Hematopoietic multipotent progenitor cell treated with erythropoietin and hydrocortisone succinate and interleukin-3 and kit ligand, for 15 days (in vitro differentiated cells): ENCODE results near the gene HLA-DQB1.
"Not testable (repeated sequence)": the region's sequence is repeated elsewhere in the genome, so short reads cannot be mapped to it uniquely, and the experiment has no call there.

Experiments used
- DNase-seq: peaks from one replicate; pipeline ENCODE4 v3.0.0-alpha.2; 2015; ENCODE audit warnings: low spot score

HLA-DQB1 gene

DNA sequence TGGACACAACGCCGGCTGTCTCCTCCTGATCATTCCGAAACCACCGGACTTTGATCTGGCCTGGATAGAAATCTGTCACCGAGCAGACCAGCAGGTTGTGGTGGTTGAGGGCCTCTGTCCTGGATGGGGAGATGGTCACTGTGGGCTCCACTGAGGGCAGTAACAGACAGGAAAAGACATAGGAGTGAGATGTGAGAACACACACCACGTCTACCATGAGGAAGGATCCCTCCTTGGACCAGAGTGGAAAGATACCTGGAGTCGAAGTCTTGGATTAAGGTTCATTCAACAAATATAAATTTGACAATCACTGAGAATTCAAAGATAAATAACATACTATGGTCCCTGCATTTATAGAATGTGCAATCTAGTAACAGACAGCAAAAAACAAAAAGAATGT lies 4.4 kb downstream of the HLA-DQB1 start:
- DNase-seq: no peak

GRCh38 chr6:32659856-32660595 lies 6.4 kb downstream of the HLA-DQB1 start:
- no peak for DNase-seq

DNA sequence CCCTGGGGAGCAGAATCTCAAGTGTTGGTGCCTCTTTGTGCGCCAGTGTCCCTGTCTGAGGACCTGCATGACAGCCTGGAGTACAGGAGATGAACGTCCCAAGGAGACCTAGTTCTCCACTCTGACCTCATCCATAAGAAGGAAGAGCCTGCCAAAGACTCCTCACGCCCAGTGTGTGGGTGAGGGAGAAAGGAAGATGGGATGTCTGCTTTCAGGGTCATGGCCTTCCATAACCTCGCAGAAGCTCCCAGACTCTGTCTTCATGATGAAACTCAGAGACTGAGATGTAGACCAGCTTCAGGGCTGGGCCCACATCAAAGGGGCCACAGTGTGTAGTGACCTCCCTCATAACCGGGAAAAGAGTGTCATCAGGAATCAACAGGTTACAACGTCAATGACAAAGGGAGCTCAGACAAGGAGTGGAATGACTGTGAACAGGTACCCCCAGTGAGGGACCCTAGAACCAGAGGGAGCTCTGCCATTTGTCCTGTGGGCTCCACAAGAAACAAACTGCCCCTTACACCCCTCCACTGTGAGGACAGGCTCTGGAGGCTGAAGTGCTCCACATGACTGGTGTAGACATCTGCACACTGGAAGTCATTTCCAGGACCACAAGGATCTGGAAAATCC lies 8.1 kb downstream of the HLA-DQB1 start:
- DNase-seq: no peak

DNA sequence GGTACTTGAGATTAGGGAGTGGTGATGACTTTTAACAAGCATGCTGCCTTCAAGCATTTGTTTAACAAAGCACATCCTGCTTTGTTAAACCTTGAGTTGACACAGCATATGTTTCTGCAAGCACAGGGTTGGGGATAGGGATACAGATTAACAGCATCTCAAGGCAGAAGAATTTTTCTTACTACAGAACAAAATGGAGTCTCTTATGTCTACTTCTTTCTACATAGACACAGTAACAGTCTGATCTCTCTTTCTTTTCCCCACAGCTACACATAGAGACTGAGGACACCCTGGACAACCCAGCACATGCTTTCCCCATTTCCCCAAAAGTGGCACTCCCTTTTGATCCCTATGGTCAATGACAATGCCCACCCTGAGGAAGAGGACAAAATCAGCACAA lies 8.6 kb downstream of the HLA-DQB1 start:
- DNase-seq: not testable (repeated sequence)

DNA sequence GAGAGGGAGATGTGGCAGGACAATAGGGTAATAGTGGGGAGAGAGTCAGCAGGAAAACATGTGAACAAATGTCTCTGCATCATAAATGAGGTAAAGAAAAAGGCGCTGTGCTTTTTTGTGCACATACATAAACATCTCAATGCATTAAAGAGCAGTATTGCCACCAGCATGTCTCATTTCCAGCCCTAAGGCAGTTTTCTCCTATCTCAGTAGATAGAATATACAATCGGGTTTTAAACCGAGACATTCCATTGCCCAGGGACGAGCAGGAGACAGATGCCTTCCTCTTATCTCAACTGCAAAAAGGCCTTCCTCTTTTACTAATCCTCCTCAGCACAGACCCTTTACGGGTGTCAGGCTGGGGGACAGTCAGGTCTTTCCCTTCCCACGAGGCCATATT lies 9.1 kb downstream of the HLA-DQB1 start:
- DNase-seq: not testable (repeated sequence)

DNA sequence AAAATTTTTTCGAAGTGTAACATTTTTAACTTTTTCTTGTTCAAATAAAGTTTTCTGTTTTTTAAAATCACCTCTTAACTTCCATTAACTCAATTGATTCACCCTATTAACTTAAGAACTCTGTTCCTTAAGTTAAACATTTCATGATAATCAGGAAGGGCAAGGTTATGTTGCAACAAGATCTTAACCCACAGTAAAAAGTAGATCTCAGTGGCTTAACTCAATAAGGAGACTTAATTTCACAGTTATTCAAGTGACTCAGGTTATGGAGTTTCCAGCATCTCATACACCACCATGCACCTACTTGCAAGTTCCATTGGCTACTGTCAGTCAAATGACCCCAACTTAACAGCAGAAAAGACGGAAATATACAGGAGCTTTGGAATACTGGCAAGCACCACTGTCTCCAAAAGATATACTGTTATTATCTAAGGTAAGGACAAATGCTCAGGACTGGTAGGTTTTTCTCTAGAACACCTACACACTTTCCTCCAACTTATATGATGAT lies 11.2 kb downstream of the HLA-DQB1 start:
- no peak for DNase-seq

- DNase-seq: no peak
These were observed 21.3 kb downstream of the HLA-DQB1 start for GRCh38 chr6:32645047-32645703.

- no peak for DNase-seq
These were observed 22.6 kb downstream of the HLA-DQB1 start for GRCh38 chr6:32643904-32644303.

DNA sequence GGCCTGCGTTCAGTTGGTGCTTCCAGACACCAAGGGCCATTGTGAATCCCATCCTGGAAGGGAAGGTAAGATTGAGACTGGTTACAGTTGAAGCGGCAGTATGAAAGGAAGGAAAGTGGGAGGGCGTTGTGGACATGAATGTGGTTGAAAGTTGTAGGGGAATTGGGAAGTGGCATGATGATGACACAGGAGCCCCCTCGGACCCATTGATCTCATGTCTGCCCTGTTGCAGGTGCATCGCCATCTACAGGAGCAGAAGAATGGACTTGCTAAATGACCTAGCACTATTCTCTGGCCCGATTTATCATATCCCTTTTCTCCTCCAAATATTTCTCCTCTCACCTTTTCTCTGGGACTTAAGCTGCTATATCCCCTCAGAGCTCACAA lies 23.7 kb downstream of the HLA-DQB1 start:
- DNase-seq: no peak

- not testable (repeated sequence) for DNase-seq
These were observed 24.4 kb downstream of the HLA-DQB1 start for GRCh38 chr6:32641785-32642719.

- no peak for DNase-seq
These were observed 25.3 kb downstream of the HLA-DQB1 start for GRCh38 chr6:32641122-32641521.

DNA sequence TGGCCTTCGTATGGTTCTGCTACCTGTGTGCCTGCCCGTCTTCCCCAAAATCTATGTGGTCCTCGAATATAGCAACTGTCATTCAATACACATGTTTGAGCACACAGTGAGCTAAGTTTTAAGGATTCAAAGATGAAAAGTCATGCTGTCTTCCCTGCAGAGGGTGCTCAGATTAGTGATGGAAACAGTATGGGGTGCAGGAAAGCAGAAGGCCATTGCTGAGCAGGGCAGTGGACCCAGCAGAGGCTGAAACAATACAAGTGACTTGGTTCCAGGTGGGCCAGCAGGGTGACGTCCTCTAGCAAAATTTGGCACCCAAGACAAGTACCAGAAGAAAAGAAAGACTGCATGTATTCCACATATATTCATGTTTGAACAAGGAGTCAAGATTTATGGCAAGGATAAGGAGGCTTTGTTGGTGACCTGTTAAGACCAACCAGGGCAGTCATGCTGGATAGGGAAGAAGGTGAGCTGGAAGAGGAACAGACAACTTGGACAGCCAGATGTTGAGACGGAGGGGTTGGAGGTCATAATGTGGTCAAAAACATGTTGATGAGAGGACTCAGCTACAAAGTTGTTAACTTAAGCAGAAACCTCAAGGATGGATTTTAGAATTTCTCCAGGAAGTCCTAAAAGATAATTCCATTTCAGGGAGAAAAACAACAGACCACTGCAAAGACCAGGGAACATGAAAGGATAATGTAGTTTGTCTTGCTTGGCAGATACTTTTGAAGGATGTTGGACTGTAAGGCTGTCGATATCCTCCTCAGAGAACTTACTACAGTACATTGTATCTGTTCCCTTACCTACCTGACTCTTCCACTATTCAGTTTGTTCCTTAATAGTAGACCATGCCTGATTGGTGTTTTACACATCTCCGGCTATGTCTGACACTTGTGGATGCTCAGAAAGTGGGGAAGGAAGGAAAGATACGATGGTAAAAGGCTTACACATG lies 26.7 kb downstream of the HLA-DQB1 start:
- no peak for DNase-seq

DNA sequence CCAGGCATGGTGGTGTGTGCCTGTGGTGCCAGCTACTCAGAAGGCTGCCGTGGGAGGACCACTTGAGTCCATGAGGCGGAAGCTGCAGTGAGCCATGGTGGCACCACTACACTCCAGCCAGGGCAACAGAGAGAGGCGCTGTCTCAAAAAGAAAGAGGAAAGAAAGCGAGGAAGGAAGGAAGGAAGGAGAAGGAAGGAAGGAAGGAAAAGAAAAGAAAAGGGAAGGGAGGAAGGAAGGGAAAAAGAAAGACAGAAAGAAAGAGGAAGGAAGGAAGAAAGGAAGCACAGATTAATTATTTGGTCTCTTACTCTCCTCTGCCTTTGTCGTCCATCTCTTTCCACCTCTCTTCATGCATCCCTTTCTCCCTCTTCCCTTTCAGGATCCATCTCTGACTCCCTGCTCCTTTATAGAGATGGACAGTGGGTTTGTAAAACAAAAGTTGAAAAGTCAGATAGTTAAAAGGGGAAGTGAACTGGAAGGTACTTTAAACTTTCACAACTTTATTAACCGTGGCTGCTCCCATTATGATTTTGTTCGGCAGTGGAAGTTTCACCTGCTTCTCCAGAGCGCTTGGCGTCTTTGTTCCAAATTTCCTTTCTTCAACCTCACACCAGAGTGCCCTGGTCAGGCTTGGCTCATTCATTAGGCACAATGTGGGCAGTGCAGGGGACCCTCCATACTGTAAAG lies 27.8 kb downstream of the HLA-DQB1 start:
- no peak for DNase-seq

DNA sequence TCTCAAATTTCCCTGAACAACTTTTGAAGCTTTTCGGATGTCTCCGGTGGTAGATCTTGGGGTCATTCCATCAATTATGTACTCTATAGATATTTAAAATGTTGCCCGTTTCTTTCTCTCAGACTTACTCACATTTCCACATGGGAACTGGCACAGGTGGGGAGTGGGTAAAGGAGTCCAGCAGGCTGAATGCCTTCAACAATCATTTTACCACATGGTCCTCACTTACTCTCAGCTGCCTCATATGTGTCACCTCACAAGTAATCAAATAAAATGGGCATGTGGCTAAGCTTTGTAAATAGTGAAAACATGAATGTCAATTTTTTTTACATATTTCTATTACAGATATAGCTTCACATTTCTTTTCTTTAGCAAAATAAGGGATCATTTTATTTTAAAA lies 28.6 kb downstream of the HLA-DQB1 start:
- no peak for DNase-seq

GRCh38 chr6:32637219-32637880 lies 29.1 kb downstream of the HLA-DQB1 start, which contains the start of gene HLA-DQA1:
HLA-DQA1 (plus strand) TSS chr6:32637406; CDS start chr6:32637459, 53 bp downstream.
- no peak for DNase-seq

- no peak for DNase-seq
These were observed 30.8 kb downstream of the HLA-DQB1 start for GRCh38 chr6:32635526-32636123.

DNA sequence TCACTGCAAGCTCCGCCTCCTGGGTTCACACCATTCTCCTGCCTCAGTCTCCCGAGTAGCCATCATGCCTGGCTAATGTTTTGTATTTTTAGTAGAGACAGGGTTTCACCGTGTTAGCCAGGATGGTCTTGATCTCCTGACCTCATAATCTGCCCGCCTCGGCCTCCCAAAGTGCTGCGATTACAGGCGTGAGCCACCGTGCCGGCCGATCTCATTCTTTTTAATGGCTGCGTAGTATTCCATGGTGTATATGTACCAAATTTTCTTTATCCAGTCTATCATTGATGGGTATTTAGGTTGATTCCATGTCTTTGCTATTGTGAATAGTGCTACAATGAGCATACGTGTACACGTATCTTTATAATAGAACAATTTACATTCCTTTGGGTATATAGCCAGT lies 36.7 kb downstream of the HLA-DQB1 start:
- not testable (repeated sequence) for DNase-seq

GRCh38 chr6:32627831-32628230 lies 38.6 kb downstream of the HLA-DQB1 start:
- no peak for DNase-seq

- DNase-seq: no peak
These were observed 39.2 kb downstream of the HLA-DQB1 start for GRCh38 chr6:32627249-32627648.
